Raji (cell line): ENCODE measurements around the gene YIPF3.

Experiments used
- POLR2A ChIP-seq: IDR thresholded peaks from 2 replicates; pipeline ENCODE4 v1.6.1; 2011; ENCODE audit warnings: low read depth, low read length, control low read depth; ENCODE audit not compliant: insufficient read depth

The YIPF3 gene

DNA sequence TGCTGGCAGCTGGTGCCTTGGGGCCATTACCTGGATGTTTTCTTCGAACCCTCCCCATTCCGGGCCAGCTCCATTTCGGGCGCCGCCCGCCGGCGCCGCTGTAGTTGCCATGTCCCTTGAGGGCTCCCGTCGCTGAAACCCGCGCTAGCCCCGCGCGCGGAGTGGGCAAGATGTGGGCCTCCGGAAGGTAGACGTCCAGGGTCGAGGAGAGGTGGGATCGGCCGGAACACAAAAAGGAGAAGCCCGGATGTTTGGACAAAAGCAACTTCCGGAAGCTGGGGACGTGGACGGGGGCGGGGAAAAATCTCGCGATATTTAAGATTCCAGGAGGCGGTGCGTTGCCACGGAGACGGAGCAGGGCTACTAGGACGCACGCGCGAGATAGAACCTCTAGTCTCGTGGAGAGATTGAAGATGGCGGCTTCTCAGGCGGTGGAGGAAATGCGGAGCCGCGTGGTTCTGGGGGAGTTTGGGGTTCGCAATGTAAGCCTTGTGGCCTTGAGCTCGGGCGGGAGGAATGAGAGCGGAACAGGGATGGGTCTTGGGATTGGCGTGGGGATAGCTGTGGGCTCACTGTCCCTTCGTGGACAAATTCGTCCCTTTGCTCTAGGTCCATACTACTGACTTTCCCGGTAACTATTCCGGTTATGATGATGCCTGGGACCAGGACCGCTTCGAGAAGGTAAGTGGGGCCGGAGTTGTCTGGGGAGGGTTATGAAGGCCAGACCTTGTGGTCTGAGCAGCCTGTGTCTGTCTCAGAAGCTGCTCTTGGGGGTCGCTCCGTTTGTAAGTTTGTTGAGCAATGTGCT, at the start of gene YIPF3, which contains the start of gene POLR1C:
TSS of gene YIPF3 (minus strand) at position 230 of the 808 bp plus-strand sequence. CDS start at position 111, 119 bp downstream.
TSS of gene POLR1C (plus strand) at position 393 of the 808 bp plus-strand sequence. CDS start at position 414, 21 bp downstream.
- TF ChIP-seq POLR2A: peak; percentile 98

GRCh38 chr6:43559328-43559727, 42.6 kb upstream of the YIPF3 start:
- TF ChIP-seq POLR2A: no peak

- no peak for TF ChIP-seq POLR2A
Observed at GRCh38 chr6:43547222-43547621, 30.5 kb upstream of the YIPF3 start.

DNA sequence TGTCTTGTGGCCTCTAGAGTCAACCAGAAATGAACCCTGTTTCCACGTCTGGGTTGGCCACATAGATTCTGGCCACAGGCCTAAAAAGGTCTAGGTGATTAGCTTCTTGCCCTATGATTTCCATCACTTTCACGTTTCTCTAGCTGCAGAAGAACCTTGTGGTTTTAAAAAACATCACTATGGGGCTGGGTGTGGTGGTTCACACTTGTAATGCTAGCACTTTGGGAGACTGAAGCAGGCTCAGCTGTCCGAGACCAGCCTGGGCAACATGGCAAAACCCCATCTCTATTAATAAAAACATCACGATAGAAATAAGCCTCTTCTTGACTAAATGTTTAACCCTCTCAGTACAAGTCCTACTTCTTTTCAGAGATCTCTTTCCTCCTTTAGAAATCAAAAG, 27.7 kb upstream of the YIPF3 start:
- TF ChIP-seq POLR2A: no peak

GRCh38 chr6:43541774-43542471, 25.2 kb upstream of the YIPF3 start:
- no peak for TF ChIP-seq POLR2A

DNA sequence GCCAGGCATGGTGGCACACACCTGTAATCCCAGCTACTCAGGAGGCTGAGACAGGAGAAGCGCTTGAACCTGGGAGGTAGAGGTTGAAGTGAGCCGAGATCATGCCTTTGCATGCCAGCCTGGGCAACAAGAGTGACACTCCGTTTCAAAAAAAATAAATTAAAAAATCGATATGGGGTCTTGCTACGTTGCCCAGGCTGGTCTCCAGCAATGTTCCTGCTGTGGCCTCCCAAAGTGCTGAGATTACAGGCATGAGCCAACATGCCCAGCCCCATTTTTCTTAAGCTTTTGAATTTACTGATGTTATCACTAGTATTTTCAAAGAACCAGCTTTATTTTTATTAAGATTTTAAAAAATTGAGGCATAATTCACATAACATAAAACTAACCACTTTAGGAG, 23.8 kb upstream of the YIPF3 start:
- no peak for TF ChIP-seq POLR2A

DNA sequence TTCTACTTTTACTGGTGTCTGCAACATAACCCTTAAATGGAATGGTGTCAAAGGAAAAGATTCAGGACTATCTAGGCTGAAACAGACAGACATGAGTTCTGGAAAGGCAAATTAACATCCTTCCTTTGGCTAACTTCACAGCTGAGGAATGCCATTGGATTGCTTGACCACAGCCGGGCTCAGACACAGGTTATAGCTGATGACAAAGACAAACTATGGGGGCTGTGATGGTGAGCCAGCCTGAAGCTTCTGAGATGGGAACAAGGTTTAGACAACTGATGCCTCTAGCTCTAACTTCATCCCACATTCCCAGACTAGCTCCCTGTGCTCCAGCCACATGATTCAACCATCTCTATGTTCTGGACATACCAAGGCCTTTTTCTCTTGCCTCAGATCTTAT, 15.5 kb upstream of the YIPF3 start:
- no peak for TF ChIP-seq POLR2A

- TF ChIP-seq POLR2A: no peak
Observed at GRCh38 chr6:43524483-43524961, 7.8 kb upstream of the YIPF3 start.

- no peak for TF ChIP-seq POLR2A
Observed at GRCh38 chr6:43523284-43523683, 6.6 kb upstream of the YIPF3 start.

GRCh38 chr6:43522547-43523261, 6.0 kb upstream of the YIPF3 start:
- TF ChIP-seq POLR2A: no peak

- TF ChIP-seq POLR2A: no peak
Observed at GRCh38 chr6:43521836-43522235, 5.1 kb upstream of the YIPF3 start.

- no peak for TF ChIP-seq POLR2A
Observed at GRCh38 chr6:43520097-43520496, 3.4 kb upstream of the YIPF3 start.

DNA sequence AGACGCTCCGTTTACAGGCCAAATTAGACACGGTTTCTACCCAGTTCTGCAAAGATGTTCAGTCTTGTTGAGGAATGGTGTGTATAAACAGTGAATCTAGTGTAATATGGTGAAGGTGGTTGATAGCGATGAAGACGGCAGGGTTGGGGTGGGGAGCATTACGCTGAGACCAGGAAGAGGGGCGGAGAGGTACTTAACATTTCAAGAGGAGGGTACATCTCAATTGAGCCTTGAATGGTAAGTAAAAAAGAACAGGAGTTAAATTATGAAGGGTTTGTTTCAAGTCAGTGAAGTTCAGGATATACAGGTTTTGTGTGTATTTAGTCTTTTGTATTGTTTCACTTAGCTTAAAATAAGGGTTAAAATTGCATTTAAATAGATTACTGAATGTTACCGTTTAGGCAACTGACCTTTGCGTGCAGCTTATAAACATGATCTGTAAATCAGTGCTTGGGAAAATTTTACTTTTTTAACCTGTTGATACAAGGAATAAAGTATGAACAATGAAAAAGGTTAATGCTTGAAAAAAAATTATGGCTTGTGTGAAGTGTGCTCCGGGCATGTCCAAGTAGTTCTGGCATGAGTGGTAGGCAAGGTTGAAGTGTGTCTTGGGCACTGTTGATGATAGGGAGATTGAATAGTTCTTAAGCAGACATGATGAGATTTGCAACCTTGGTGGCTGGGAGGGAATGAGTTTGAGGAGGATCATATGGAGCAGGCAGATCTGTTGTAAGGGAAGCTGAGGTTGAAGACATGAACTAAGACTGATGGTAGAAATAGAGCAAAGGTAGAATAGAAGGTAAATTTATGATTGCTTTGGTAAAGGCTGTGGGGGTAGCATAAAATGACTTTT, 1.0 kb upstream of the YIPF3 start:
- no peak for TF ChIP-seq POLR2A

- no peak for TF ChIP-seq POLR2A
Observed at GRCh38 chr6:43516367-43516696, 394 bp downstream of the YIPF3 start.

GRCh38 chr6:43515808-43516207, 918 bp downstream of the YIPF3 start:
- TF ChIP-seq POLR2A: no peak
